ENCODE data around the gene COL23A1.

COL23A1 gene

GRCh38 chr5:178223828-178224335, 366.3 kb downstream of the COL23A1 start:
- no peak for DNase-seq (ENCODE audit: low read depth)

GRCh38 chr5:178223196-178223773, 366.9 kb downstream of the COL23A1 start:
- DNase-seq (ENCODE audit: low read depth): no peak

GRCh38 chr5:178222292-178222691, 367.9 kb downstream of the COL23A1 start:
- DNase-seq (ENCODE audit: low read depth): no peak

- DNase-seq (ENCODE audit: low read depth): no peak
Measured at GRCh38 chr5:178221853-178222252, 368.3 kb downstream of the COL23A1 start.

- DNase-seq (ENCODE audit: low read depth): no peak
Measured at GRCh38 chr5:178221282-178221681, 368.9 kb downstream of the COL23A1 start.

GRCh38 chr5:178218827-178219226, 371.4 kb downstream of the COL23A1 start:
- no peak for DNase-seq (ENCODE audit: low read depth)

GRCh38 chr5:178218237-178218776, 371.9 kb downstream of the COL23A1 start:
- DNase-seq (ENCODE audit: low read depth): no peak

- DNase-seq (ENCODE audit: low read depth): no peak
Measured at GRCh38 chr5:178216779-178217178, 373.4 kb downstream of the COL23A1 start.

GRCh38 chr5:178216088-178216534, 374.1 kb downstream of the COL23A1 start:
- no peak for DNase-seq (ENCODE audit: low read depth)

- no peak for DNase-seq (ENCODE audit: low read depth)
Measured at GRCh38 chr5:178215280-178216002, 374.8 kb downstream of the COL23A1 start.

- no peak for DNase-seq (ENCODE audit: low read depth)
Measured at GRCh38 chr5:178214160-178214803, 375.9 kb downstream of the COL23A1 start.

- DNase-seq (ENCODE audit: low read depth): no peak
Measured at GRCh38 chr5:178213748-178214151, 376.4 kb downstream of the COL23A1 start.

- no peak for DNase-seq (ENCODE audit: low read depth)
Measured at GRCh38 chr5:178213003-178213461, 377.2 kb downstream of the COL23A1 start.

- DNase-seq (ENCODE audit: low read depth): no peak
Measured at GRCh38 chr5:178212241-178213002, 377.8 kb downstream of the COL23A1 start.

- DNase-seq (ENCODE audit: low read depth): no peak
Measured at GRCh38 chr5:178211095-178212048, 378.8 kb downstream of the COL23A1 start.

GRCh38 chr5:178210686-178211085, 379.5 kb downstream of the COL23A1 start:
- DNase-seq (ENCODE audit: low read depth): no peak

- DNase-seq (ENCODE audit: low read depth): no peak
Measured at GRCh38 chr5:178210073-178210535, 380.1 kb downstream of the COL23A1 start.

- DNase-seq (ENCODE audit: low read depth): no peak
Measured at GRCh38 chr5:178209334-178210072, 380.7 kb downstream of the COL23A1 start.

GRCh38 chr5:178208540-178209227, 381.5 kb downstream of the COL23A1 start:
- no peak for DNase-seq (ENCODE audit: low read depth)
